Right atrium auricular region (tissue), 2 donors: ENCODE results near the gene ASTN2. TPM values are rescaled to one million over a fixed set of nuclear protein-coding genes. Genes with fewer than 3 reads are reported as not detected.

ENCODE experiments used
- DNase-seq: peaks from one replicate; pipeline ENCODE4 v3.0.0-alpha.2; 2019; ENCODE audit warnings: low spot score
- H3K27ac ChIP-seq, 2 donors: fragments of 200-600 bp; sonication (generic); 1 replicate in 1 of 2; 2 replicates in 1 of 2; pipeline ENCODE4 v1.5.1; 2016 to 2019
- H3K27me3 ChIP-seq, 2 donors: fragments of 200-600 bp; sonication (generic); one replicate each; pipeline versions ENCODE4 v1.5.1 to v1.6.0; 2017 to 2019
- H3K36me3 ChIP-seq: fragments of 200-600 bp; sonication (generic); one replicate; pipeline ENCODE4 v1.5.1; 2016
- H3K4me1 ChIP-seq, 2 donors: fragments of 200-600 bp; sonication (generic); one replicate each; pipeline versions ENCODE4 v1.5.1 to v1.6.0; 2017 to 2019
- H3K4me3 ChIP-seq, 2 donors: fragments of 200-600 bp; sonication (generic); 1 replicate in 1 of 2; 2 replicates in 1 of 2; pipeline ENCODE4 v1.5.1; 2017 to 2019; ENCODE audit warnings: mild to moderate bottlenecking in 1 of 2, moderate library complexity in 1 of 2
- H3K9me3 ChIP-seq, 2 donors: fragments of 200-600 bp; sonication (generic); one replicate each; pipeline ENCODE4 v1.5.1; 2019
- total RNA-seq, 2 donors: library from RNA; depleted of rRNA; stranded (reverse); fragments of >200 nt; gene quantifications; one replicate each; pipeline ENCODE4 v1.1.0, GENCODE V29; 2016
- TF ChIP-seq, protein P1 (sequence below), 2 donors: fragments of 200-600 bp; sonication (generic); IDR thresholded peaks; one replicate each; pipeline ENCODE4 v1.5.1; 2019; ENCODE audit warnings: antibody characterized with exemption in 2 of 2

Gene ASTN2
- total RNA-seq, 2 donors from 2014 or later: 11.1 to 32.2 TPM

DNA sequence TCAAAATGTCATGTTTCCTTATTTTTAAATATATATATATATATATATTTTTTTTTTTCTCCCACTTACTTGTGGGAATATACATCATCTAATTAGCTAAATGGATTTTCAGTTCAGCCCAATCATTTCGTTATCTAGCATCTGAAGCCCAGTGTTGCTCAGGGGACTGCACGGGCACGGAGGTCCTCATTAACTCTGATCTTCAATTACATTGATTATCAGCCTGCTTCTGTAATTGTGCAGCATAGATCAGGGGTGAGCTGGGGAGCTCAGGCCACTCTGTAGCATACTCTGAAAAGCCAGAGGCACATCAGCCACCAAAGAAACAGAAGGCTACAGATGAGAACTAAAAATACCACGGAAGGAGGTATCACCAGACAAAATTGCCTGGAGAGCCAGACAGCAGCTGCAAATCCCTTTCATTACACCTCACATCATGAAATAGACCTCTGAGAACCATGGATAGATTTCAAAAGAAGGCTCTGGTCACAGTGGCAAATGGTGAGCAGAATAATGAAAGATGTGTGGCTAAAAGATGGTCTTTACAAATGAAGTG lies 401.3 kb downstream of the ASTN2 start:
- TF ChIP-seq, protein P1, sequence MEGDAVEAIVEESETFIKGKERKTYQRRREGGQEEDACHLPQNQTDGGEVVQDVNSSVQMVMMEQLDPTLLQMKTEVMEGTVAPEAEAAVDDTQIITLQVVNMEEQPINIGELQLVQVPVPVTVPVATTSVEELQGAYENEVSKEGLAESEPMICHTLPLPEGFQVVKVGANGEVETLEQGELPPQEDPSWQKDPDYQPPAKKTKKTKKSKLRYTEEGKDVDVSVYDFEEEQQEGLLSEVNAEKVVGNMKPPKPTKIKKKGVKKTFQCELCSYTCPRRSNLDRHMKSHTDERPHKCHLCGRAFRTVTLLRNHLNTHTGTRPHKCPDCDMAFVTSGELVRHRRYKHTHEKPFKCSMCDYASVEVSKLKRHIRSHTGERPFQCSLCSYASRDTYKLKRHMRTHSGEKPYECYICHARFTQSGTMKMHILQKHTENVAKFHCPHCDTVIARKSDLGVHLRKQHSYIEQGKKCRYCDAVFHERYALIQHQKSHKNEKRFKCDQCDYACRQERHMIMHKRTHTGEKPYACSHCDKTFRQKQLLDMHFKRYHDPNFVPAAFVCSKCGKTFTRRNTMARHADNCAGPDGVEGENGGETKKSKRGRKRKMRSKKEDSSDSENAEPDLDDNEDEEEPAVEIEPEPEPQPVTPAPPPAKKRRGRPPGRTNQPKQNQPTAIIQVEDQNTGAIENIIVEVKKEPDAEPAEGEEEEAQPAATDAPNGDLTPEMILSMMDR (IDR thresholded peaks at IDR 0.05): no peak
- H3K9me3 ChIP-seq: no peaks in the 10 kb centered on the region
- no peak for DNase-seq
- H3K36me3 ChIP-seq: no peaks in the 10 kb centered on the region
- no peak overlapping the region for H3K27ac ChIP-seq
- H3K4me3 ChIP-seq: no peak overlapping the region
- no peaks in the 10 kb centered on the region for H3K4me1 ChIP-seq
- no peaks in the 10 kb centered on the region for H3K27me3 ChIP-seq

DNA sequence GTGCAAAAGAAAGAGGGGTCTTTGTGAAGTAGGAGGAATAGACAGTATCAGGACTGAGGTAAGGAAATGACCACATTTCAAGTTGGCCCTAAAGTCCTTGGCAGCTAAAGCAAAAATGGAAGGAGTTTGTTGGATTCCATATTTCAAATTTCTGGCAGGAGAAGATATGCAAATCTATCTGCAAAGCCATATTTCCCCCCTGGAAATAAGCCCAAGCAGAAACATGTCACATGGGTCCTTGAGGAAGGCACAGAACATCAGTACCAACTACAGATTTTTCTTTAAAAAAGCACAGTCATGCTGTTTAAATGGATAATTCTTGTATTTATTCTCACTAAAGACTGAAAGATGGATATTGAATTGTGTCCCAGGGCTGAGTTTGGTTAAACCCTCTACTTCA lies 404.8 kb downstream of the ASTN2 start:
- no peak for DNase-seq
- no peaks in the 10 kb centered on the region for H3K27me3 ChIP-seq
- no peaks in the 10 kb centered on the region for H3K36me3 ChIP-seq
- no peaks in the 10 kb centered on the region for H3K9me3 ChIP-seq
- no peak overlapping the region for H3K4me3 ChIP-seq
- no peak overlapping the region for H3K27ac ChIP-seq
- TF ChIP-seq, protein P1 (IDR thresholded peaks at IDR 0.05): no peak
- H3K4me1 ChIP-seq: no peaks in the 10 kb centered on the region

DNA sequence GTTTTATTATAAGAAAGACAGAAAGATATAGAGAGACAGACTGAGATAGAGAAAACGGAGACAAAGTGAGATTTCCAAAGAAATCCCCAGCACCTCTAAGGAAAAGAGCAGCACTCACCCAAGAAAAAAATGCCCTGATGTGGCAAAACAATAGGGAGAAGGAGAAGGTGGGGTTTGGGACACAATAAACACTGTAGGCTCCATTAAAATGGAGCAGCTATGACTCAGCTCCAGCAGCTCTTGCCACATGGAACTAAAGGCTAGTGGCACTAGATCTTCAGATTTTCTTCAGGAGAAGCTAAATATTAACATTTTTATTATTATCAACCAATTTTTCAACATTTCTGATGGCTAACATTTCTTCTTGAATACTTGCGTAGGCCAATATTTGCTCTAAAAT lies 406.0 kb downstream of the ASTN2 start:
- no peak overlapping the region for H3K4me3 ChIP-seq
- H3K9me3 ChIP-seq: no peaks in the 10 kb centered on the region
- no peak for DNase-seq
- TF ChIP-seq, protein P1 (IDR thresholded peaks at IDR 0.05): no peak
- H3K36me3 ChIP-seq: no peaks in the 10 kb centered on the region
- H3K4me1 ChIP-seq: no peaks in the 10 kb centered on the region
- no peak overlapping the region for H3K27ac ChIP-seq
- no peaks in the 10 kb centered on the region for H3K27me3 ChIP-seq

DNA sequence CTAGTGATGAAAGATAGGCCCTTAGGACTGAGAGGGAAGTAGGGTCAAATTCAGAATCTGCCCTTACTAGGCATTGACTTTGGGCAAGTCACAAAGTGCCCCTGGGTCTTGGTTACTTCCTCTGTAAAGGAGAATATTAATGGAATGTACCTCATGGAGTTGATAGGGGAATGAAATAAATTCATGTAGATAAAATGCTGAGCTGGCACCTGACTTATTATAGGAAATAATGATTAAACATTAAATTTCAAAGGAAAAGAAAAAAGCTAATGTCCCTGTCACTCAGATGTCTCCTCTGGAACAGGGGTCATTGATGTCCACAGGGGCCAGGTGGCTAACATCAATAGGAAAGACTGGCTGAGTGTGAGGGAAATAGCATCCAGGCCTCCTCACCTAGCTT lies 406.4 kb downstream of the ASTN2 start:
- H3K9me3 ChIP-seq: no peaks in the 10 kb centered on the region
- H3K27ac ChIP-seq: no peak overlapping the region
- H3K36me3 ChIP-seq: no peaks in the 10 kb centered on the region
- TF ChIP-seq, protein P1 (IDR thresholded peaks at IDR 0.05): no peak
- no peak overlapping the region for H3K4me3 ChIP-seq
- no peaks in the 10 kb centered on the region for H3K27me3 ChIP-seq
- no peak for DNase-seq
- H3K4me1 ChIP-seq: no peaks in the 10 kb centered on the region

DNA sequence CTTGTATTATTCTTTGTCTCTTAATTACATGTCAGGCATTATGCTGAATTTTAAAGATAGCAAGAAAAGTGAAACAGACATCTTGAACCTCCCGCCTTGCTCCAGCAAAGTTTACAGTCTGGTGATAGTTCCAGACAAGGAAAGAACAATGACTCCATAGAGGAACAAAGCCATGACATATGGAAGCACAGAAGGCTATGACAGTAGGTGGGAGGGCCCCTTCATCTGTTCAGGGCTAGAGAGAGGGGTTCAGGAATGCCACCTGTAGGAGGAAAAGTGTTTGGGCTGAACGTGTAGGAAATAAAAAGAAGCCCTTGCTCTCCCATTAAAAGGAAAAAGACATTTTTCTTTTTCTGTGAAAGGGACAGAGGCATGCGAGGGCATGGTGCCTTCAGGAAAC lies 412.2 kb downstream of the ASTN2 start:
- H3K9me3 ChIP-seq: no peaks in the 10 kb centered on the region
- TF ChIP-seq, protein P1 (IDR thresholded peaks at IDR 0.05): no peak

DNA sequence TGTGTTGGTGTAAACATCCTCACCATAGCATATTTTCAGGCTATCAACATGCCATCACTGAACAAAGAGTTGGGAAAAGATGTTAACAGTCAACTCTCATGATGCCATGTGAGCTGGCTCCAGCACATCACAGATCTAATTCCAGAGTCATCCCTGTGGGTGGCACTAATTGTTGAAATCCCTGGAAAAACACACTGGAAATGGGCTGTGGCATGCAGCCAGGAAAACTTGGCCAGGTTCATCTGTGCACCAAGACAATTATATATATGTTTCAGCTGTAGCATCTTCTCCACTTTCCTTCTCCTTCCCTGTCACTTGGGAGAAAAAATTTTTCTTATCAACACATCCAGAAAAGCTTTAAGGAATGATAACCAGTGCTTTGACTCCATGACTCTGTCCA lies 414.0 kb downstream of the ASTN2 start:
- H3K9me3 ChIP-seq: no peaks in the 10 kb centered on the region
- H3K4me3 ChIP-seq: no peak overlapping the region
- H3K27me3 ChIP-seq: no peaks in the 10 kb centered on the region
- H3K27ac ChIP-seq: no peak overlapping the region
- no peak for DNase-seq
- no peaks in the 10 kb centered on the region for H3K36me3 ChIP-seq
- H3K4me1 ChIP-seq: no peaks in the 10 kb centered on the region
- TF ChIP-seq, protein P1 (IDR thresholded peaks at IDR 0.05): no peak

More for the DNA sequence above, 412.2 kb downstream of the ASTN2 start:
- H3K36me3 ChIP-seq: no peaks in the 10 kb centered on the region
- no peak overlapping the region for H3K4me3 ChIP-seq
- no peaks in the 10 kb centered on the region for H3K27me3 ChIP-seq
- no peak for DNase-seq
- H3K27ac ChIP-seq: no peak overlapping the region
- H3K4me1 ChIP-seq: no peaks in the 10 kb centered on the region
